Left forelimb (tissue), 1 donor: ENCODE data around the gene MYL5.
"Not testable (repeated sequence)": the region's sequence is repeated elsewhere in the genome, so short reads cannot be mapped to it uniquely, and the experiment has no call there.

Source experiments
- DNase-seq: peaks from one replicate; pipeline ENCODE4 v3.0.0-alpha.2; 2018; ENCODE audit warnings: low spot score

Gene MYL5

GRCh38 chr4:684623-685327 is 10.4 kb downstream of the MYL5 start:
- peak; percentile 62 for DNase-seq

- DNase-seq: peak; percentile 63
These were observed 11.5 kb downstream of the MYL5 start for GRCh38 chr4:685679-686412.

GRCh38 chr4:686413-687040 is 12.2 kb downstream of the MYL5 start:
- DNase-seq: peak; percentile 60

- peak; percentile 66 for DNase-seq
These were observed 13.0 kb downstream of the MYL5 start for GRCh38 chr4:687048-687970.

GRCh38 chr4:687971-688853 is 13.9 kb downstream of the MYL5 start:
- DNase-seq: peak; percentile 62

- DNase-seq: peak; percentile 73
These were observed 14.7 kb downstream of the MYL5 start, which contains the start of gene SLC49A3 for GRCh38 chr4:688854-689681. TSS of gene SLC49A3 (minus strand) at chr4:689151. CDS start at chr4:689127, 24 bp downstream.

GRCh38 chr4:689723-690122 is 15.4 kb downstream of the MYL5 start:
- no peak for DNase-seq

GRCh38 chr4:692771-693554 is 18.6 kb downstream of the MYL5 start:
- no peak for DNase-seq

- DNase-seq: not testable (repeated sequence)
These were observed 20.1 kb downstream of the MYL5 start for GRCh38 chr4:694341-694940.

GRCh38 chr4:699816-700580 is 25.7 kb downstream of the MYL5 start:
- no peak for DNase-seq

GRCh38 chr4:700587-701264 is 26.4 kb downstream of the MYL5 start:
- DNase-seq: no peak

GRCh38 chr4:702618-703048 is 28.3 kb downstream of the MYL5 start:
- DNase-seq: no peak

GRCh38 chr4:703336-704197 is 29.2 kb downstream of the MYL5 start:
- DNase-seq: no peak

GRCh38 chr4:704198-704891 is 30.0 kb downstream of the MYL5 start:
- no peak for DNase-seq

GRCh38 chr4:704971-705277 is 30.6 kb downstream of the MYL5 start:
- no peak for DNase-seq
